CD4-positive, alpha-beta T cell (primary cell): ENCODE data around the gene TMCC3. TPM values are rescaled to one million over a fixed set of nuclear protein-coding genes. Genes with fewer than 3 reads are reported as not detected.

Experiments
- ATAC-seq: fragments of 200-7000 bp; cut with Tn5 transposase; one replicate; pipeline ENCODE4 v1.10.0; 2022; ENCODE audit warnings: mild to moderate bottlenecking; ENCODE audit not compliant: poor library complexity
- CTCF ChIA-PET: fragments of 350-600 bp; sonication (Branson Sonifier 250); formaldehyde crosslinking; loops from one replicate; lab custom pipeline; 2021; ENCODE audit warnings: antibody characterized with exemption, inconsistent platforms; lab: Charles Lee
- POLR2A ChIA-PET: fragments of 350-600 bp; sonication (Branson Sonifier 250); formaldehyde crosslinking; loops from one replicate; lab custom pipeline; 2021; ENCODE audit warnings: antibody characterized with exemption, inconsistent platforms; lab: Charles Lee
- DNase-seq, 14 experiments: peaks; one replicate each; pipeline ENCODE4 v3.0.0-alpha.2; 2013 to 2020; ENCODE audit warnings: mixed read lengths in 2 of 14
- H3K27ac ChIP-seq, 2 donors: one replicate each; pipeline versions ENCODE4 v1.5.1 to v1.7.0; 2013; ENCODE audit warnings: low read length in 2 of 2, low read depth in 1 of 2, mild to moderate bottlenecking in 1 of 2
- H3K27me3 ChIP-seq, 2 experiments: 1 replicate in 1 of 2; 2 replicates in 1 of 2; pipeline versions ENCODE4 v1.6.1 to v1.7.0; 2013; ENCODE audit warnings: low read length in 2 of 2, control low read depth in 1 of 2, mild to moderate bottlenecking in 1 of 2, moderate library complexity in 1 of 2; ENCODE audit not compliant: insufficient read depth in 2 of 2, control insufficient read depth in 1 of 2
- H3K36me3 ChIP-seq: one replicate; pipeline ENCODE4 v1.6.1; 2013; ENCODE audit warnings: low read length, control low read depth; ENCODE audit not compliant: insufficient read depth
- H3K4me1 ChIP-seq: one replicate; pipeline ENCODE4 v1.6.1; 2013; ENCODE audit warnings: low read length, control low read depth; ENCODE audit not compliant: insufficient read depth
- H3K4me3 ChIP-seq: one replicate; pipeline ENCODE4 v1.5.1; 2013; ENCODE audit warnings: mild to moderate bottlenecking, low read length, moderate library complexity
- H3K9me3 ChIP-seq, 2 experiments: 1 replicate in 1 of 2; 2 replicates in 1 of 2; pipeline versions ENCODE4 v1.6.1 to v1.7.0; 2013; ENCODE audit warnings: low read length in 2 of 2, mild to moderate bottlenecking in 2 of 2, control low read depth in 1 of 2, moderate library complexity in 1 of 2; ENCODE audit not compliant: control insufficient read depth in 1 of 2, insufficient read depth in 1 of 2
- H3K27ac Mint-ChIP-seq: one replicate; pipeline ENCODE4 v1.8.0; 2020; ENCODE audit warnings: mixed read lengths
- H3K27me3 Mint-ChIP-seq: one replicate; pipeline ENCODE4 v1.8.0; 2021; ENCODE audit warnings: mixed read lengths
- H3K36me3 Mint-ChIP-seq: one replicate; pipeline ENCODE4 v1.8.0; 2021; ENCODE audit warnings: low read depth, mixed read lengths
- H3K4me1 Mint-ChIP-seq: one replicate; pipeline ENCODE4 v1.8.0; 2021; ENCODE audit warnings: low read depth, mixed read lengths
- H3K4me3 Mint-ChIP-seq: one replicate; pipeline ENCODE4 v1.8.0; 2020; ENCODE audit warnings: mild to moderate bottlenecking, mixed read lengths
- H3K9me3 Mint-ChIP-seq: one replicate; pipeline ENCODE4 v1.8.0; 2020; ENCODE audit warnings: mixed read lengths
- intact Hi-C, 2 experiments: fragments of 100-400 bp; cut with DNase I in 1 of 2; cut with micrococcal nuclease in 1 of 2; formaldehyde crosslinking; loops; one replicate each; pipeline versions ENCODE4 v1.15.1 to v1.9.0; 2023 to 2025; cut with DNase I, micrococcal nuclease
- total RNA-seq, 174 experiments: library from RNA in 2 of 174; stranded (reverse) in 2 of 174; gene quantifications; one replicate each; pipeline ENCODE4 v1.2.3 and lab custom pipeline; 2021 to 2026
- TF ChIP-seq, protein P1 (sequence below): fragments of 200-600 bp; IDR thresholded peaks from one replicate; pipeline ENCODE4 v1.8.0; 2022; ENCODE audit warnings: antibody characterized with exemption, mild to moderate bottlenecking

Gene TMCC3
- total RNA-seq, 2 experiments from 2014 or later = 0.78 to 1.3 TPM

DNA sequence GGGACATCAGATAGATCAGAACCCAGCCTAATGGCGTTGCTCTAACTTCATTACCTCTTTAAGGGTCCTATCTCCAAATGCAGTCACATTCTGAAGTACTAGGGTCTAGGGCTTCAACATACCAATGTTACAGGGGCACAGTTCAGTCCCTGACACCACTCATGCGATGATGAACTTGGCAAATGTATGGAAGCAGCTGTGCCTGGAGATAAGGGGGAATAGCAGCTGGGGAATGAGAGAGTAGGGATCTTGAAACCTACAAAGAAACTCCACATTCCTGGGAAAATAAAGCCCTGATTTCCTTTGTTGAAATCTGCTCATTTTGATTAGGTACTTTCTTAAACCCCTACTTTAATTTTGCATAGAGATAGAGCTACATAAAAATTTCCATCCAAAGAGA lies 20.5 kb upstream of the TMCC3 start:
- intact Hi-C loops = no loop called here
- Mint-ChIP-seq H3K4me3 (no peak overlapping the region), H3K27ac (no peak overlapping the region), H3K9me3 (no peaks in the 10 kb centered on the region), H3K36me3 (no peaks in the 10 kb centered on the region), H3K27me3 (peaks cover 5% of the 10 kb centered on the region), H3K4me1 (peaks cover 3% of the 10 kb centered on the region)
- Histone ChIP-seq H3K27ac (no peak overlapping the region), H3K4me1 (peaks cover 8% of the 10 kb centered on the region), H3K9me3 (no peaks in the 10 kb centered on the region), H3K36me3 (no peaks in the 10 kb centered on the region), H3K27me3 (no peaks in the 10 kb centered on the region), H3K4me3 (no peak overlapping the region)
- TF ChIP-seq, protein P1, sequence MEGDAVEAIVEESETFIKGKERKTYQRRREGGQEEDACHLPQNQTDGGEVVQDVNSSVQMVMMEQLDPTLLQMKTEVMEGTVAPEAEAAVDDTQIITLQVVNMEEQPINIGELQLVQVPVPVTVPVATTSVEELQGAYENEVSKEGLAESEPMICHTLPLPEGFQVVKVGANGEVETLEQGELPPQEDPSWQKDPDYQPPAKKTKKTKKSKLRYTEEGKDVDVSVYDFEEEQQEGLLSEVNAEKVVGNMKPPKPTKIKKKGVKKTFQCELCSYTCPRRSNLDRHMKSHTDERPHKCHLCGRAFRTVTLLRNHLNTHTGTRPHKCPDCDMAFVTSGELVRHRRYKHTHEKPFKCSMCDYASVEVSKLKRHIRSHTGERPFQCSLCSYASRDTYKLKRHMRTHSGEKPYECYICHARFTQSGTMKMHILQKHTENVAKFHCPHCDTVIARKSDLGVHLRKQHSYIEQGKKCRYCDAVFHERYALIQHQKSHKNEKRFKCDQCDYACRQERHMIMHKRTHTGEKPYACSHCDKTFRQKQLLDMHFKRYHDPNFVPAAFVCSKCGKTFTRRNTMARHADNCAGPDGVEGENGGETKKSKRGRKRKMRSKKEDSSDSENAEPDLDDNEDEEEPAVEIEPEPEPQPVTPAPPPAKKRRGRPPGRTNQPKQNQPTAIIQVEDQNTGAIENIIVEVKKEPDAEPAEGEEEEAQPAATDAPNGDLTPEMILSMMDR = no peak
- CTCF ChIA-PET = interaction anchor here (1.1 to 1.4 kb wide), 2 partner anchors 9 kb away, joined by 3 to 4 read pairs; no protein-coding TSS in a partner anchor
- ATAC-seq (no peak), DNase-seq (no peak)
- POLR2A ChIA-PET = no interaction called here

DNA sequence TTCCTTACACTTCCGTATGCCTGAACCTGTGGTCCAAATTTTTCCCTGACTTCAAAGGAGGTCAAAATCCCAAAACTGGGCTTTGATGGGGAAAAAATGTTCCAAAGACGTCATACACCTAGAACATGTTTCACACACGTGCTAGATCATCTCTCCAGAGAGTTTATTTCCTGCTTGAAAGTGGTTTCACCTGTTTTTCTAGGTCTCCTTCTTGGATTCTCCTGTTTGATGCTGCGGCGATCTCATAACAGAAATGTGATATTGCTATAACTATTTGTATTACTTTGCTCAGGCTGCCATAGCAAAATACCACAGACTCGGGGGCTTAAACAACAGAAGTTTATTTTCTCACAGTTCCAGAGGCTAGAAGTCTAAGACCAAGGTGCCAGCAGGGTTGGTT lies 19.7 kb upstream of the TMCC3 start:
- ChIA-PET CTCF (no interaction called here), POLR2A (no interaction called here)
- no peak for ATAC-seq
- Histone ChIP-seq H3K36me3 (no peaks in the 10 kb centered on the region), H3K27me3 (no peaks in the 10 kb centered on the region), H3K4me1 (peaks cover 4% of the 10 kb centered on the region), H3K27ac (no peak overlapping the region), H3K4me3 (no peak overlapping the region), H3K9me3 (no peaks in the 10 kb centered on the region)
- Mint-ChIP-seq H3K4me1 (no peaks in the 10 kb centered on the region), H3K9me3 (no peaks in the 10 kb centered on the region), H3K36me3 (no peaks in the 10 kb centered on the region), H3K27me3 (peaks cover 5% of the 10 kb centered on the region), H3K4me3 (no peak overlapping the region), H3K27ac (no peak overlapping the region)
- intact Hi-C loops = no loop called here
- TF ChIP-seq, protein P1 = no peak
- no peak for DNase-seq

DNA sequence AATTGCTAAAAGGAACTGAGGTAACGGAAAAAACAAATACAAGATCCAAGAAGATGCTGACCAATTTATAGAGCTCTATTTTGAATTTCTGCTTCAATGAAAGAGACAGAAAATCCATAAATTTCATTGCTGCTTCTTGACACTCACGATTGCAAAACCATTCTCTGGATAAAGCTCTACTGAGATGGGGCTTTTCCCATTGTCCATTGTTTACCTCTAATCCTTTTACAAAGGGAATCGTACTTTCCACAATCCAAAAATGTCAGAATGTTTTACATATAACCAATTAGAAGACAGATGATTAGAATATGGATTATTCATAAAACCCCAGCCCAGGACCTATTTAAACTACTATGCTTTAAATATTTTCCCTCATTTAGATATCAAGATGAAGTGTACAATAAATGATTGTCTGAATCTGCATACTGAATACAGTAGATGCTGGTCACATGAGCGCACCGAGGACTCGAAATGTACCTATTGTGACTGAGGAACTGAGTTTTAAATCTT lies 16.7 kb upstream of the TMCC3 start:
- H3K4me3 Mint-ChIP-seq = no peak overlapping the region
- no peaks in the 10 kb centered on the region for H3K4me1 Mint-ChIP-seq
- DNase-seq (no peak), ATAC-seq (no peak)
- Histone ChIP-seq H3K9me3 (no peaks in the 10 kb centered on the region), H3K36me3 (no peaks in the 10 kb centered on the region), H3K4me3 (no peak overlapping the region), H3K27me3 (no peaks in the 10 kb centered on the region), H3K27ac (no peak overlapping the region), H3K4me1 (no peaks in the 10 kb centered on the region)
- TF ChIP-seq, protein P1 = no peak
- no peaks in the 10 kb centered on the region for H3K27me3 Mint-ChIP-seq
- no peaks in the 10 kb centered on the region for H3K36me3 Mint-ChIP-seq
- H3K9me3 Mint-ChIP-seq = no peaks in the 10 kb centered on the region
- H3K27ac Mint-ChIP-seq = no peak overlapping the region
- ChIA-PET CTCF (interaction anchor here (0.5 to 0.6 kb wide), 2 partner anchors 12 to 298 kb away, joined by 3 read pairs; no protein-coding TSS in a partner anchor), POLR2A (no interaction called here)
- intact Hi-C loops = no loop called here
